Measurements from ENCODE around the gene KCNMA1.

Gene KCNMA1

DNA sequence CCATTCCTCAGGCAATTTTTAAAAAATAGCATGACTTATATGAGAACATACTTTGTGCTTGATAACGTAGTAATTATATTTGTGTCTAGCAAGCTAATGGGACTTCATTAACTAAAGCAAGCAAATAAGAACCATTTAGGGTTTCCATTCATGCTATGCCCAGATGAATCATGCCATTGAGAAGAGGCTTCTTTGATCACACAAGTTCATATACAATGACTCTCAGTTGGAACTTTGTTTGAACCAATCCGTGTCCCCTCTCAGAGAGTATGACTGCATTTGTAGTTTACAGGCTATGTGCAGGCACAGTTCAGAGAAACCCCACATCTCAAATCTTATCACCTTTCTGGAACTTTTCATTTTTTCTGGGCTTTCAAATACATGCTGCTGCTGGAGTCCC, 614.2 kb downstream of the KCNMA1 start:
- no peak for TF ChIP-seq ZNF274 (IDR thresholded peaks at IDR 0.05; ENCODE audit: low read depth, low read length)
- H3K4me3 ChIP-seq (ENCODE audit: low read length), result no peak overlapping the region

DNA sequence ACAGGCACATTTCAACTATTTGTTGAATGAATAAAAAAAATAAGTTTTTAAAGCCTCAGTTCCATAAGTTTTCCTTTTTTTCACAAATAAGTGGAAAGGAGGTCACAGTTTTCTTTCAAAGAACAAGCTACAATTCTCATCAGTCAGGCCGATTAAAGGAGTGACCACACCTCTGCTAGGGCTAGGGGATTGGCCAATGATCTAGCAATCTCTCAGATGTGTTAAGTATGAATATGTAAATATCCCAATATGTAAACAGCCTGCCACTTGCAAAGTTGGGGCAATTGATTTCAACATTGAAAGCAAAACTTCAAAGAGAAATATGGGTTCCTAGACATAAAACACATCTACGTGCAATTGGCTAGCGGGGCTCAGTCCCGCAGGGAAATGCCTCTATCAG, 614.9 kb downstream of the KCNMA1 start:
- no peak overlapping the region for H3K4me3 ChIP-seq (ENCODE audit: low read length)
- no peak for TF ChIP-seq ZNF274 (IDR thresholded peaks at IDR 0.05; ENCODE audit: low read depth, low read length)

DNA sequence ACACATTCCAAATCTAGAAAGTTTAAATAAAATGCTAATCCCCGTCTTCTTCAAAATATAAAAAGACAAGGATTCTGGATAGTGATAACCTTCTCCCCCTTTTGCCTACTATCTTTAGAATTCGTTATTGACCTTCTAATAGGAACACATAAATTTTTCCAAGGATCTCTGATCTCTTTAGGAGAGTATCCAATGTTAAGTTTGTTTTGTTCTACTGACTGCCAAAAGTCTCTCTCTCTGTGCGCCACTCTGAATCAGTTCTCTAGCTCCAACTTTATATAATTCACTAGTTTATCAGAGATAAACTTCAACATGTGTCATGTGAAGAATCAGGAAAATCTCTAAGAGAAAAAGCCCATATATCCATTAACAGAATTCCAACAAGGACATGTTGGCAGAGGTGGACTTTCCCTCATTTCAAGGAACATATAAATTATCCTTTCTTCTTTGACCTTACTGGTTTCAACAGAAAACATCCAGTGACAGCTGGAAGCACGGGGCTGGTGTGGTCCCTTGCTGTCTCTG, 615.6 kb downstream of the KCNMA1 start:
- no peak overlapping the region for H3K4me3 ChIP-seq (ENCODE audit: low read length)
- TF ChIP-seq ZNF274 (IDR thresholded peaks at IDR 0.05; ENCODE audit: low read depth, low read length), result no peak

DNA sequence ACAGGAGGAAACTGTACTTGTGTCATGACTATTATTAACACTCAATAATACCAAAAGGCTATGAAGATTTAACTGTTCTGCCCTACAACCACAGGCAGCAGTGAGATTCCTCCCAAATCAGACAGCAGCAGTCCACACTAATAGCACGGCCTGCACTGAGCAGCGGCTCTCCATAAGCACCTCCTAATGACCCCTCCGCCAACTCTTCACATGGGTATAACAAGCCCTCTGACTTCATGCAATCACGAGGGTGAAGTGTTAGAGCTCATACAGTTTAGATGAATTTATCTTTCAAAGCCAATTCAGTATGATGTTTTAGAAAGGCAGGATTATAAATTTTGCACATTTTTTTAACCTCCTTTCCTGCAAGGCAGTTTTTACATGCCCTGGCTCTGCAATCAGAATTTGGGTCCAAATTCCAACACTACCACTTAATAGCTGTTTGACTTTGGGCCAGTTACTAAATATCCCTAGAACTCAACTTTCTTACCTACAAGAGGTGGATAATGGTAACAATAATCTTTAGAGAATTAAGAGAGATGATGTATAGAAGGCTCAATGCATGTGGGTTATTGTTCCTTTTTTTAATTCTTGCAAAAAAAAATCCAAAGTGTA, 617.1 kb downstream of the KCNMA1 start:
- TF ChIP-seq ZNF274 (IDR thresholded peaks at IDR 0.05; ENCODE audit: low read depth, low read length), result no peak
- H3K4me3 ChIP-seq (ENCODE audit: low read length), result no peak overlapping the region

DNA sequence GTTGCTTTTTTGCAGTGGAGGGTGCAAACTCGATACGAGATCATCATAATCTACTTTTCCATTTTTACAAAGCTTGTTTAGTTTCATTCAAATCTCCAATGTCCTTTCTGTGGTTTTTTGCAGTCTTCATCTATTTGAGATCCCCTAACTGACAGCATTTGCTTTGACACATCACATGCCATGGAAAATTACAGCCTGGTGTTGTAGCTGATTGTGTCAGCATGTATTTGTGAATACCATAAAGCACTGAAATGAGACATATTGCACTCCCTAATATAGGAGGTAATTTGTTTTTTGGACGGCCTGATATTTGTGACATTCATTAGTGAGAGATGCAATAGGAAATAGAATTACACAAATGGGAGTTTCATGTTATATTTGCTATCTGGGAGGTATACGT, 620.8 kb downstream of the KCNMA1 start:
- no peak overlapping the region for H3K4me3 ChIP-seq (ENCODE audit: low read length)
- TF ChIP-seq ZNF274 (IDR thresholded peaks at IDR 0.05; ENCODE audit: low read depth, low read length), result no peak

DNA sequence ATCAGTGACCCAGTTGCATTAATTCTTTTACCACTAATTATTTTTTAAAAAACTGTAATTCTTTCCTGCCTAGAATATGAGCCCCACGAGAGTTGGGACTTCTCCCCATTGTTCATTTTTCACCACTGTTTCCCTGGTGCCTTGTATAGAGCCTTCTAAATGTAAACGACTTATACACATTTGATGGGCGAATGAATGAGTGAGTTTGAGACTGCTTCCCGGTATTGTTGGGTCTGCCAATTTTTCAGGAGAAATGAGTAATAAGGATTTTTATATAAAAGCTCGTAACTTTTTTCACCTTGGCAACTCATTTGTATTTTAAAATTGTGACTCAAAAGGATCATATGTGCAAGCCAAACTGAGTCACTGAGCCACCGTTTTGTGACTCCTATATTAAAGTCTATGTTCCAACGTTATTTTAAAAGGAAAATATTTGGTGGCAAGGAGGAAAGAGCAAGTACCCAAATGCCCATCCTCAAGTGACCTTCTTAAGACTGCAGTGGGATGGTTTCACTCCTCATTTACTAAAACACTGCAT, 621.3 kb downstream of the KCNMA1 start:
- no peak overlapping the region for H3K4me3 ChIP-seq (ENCODE audit: low read length)
- TF ChIP-seq ZNF274 (IDR thresholded peaks at IDR 0.05; ENCODE audit: low read depth, low read length), result no peak

DNA sequence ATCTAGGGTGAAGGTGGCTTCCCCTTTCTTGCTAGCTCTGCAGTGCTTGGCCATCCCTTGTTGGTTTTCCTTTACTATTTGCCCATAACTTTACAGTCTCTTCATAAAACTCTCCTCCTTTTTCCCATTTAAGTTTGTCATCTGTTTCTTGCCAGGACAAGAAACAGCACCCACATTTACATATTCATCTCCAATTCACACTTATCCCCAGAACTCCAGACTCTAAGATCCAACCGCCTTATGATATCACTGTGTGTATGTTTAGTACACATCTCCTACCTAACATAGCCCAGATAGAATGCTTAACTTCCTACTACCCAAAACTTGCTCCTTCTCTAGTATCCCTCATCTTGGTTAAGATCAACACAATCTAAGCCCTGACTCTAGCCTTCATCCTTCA, 622.2 kb downstream of the KCNMA1 start:
- TF ChIP-seq ZNF274 (IDR thresholded peaks at IDR 0.05; ENCODE audit: low read depth, low read length), result no peak

DNA sequence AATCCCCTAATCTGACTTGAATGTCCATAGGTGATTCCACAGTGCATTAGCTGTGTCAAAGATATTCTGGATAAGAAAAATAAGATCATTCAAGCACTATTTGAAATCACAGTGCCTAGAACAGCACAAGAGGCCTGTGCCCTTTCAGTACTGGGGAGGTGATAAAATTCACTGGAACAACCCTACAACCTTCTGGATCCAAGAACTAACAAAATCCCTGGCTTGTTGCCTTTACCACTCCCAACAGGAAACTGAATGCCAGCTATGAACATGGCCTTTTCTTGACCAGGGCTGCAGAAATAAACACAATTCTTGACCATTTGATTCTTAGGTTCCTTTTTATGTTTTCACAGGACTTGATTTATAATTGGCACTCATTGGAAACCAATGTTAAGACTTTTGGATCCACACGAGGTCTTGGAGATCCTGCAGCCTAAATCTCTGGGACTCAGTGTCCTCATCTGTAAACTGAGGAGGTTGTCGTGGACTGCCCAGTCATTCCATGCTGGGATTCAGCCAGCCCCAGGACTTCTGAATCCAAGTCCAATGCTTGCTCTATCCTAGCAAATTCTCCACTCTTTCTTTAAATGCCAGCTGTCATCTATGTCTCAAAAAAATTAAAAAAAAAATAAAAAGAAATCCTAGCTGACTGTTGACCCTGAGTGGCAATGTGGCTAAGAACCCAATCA, 624.7 kb downstream of the KCNMA1 start:
- H3K4me3 ChIP-seq (ENCODE audit: low read length), result no peak overlapping the region
- TF ChIP-seq ZNF274 (IDR thresholded peaks at IDR 0.05; ENCODE audit: low read depth, low read length), result no peak

More for the DNA sequence above, 622.2 kb downstream of the KCNMA1 start:
- no peak overlapping the region for H3K4me3 ChIP-seq (ENCODE audit: low read length)

DNA sequence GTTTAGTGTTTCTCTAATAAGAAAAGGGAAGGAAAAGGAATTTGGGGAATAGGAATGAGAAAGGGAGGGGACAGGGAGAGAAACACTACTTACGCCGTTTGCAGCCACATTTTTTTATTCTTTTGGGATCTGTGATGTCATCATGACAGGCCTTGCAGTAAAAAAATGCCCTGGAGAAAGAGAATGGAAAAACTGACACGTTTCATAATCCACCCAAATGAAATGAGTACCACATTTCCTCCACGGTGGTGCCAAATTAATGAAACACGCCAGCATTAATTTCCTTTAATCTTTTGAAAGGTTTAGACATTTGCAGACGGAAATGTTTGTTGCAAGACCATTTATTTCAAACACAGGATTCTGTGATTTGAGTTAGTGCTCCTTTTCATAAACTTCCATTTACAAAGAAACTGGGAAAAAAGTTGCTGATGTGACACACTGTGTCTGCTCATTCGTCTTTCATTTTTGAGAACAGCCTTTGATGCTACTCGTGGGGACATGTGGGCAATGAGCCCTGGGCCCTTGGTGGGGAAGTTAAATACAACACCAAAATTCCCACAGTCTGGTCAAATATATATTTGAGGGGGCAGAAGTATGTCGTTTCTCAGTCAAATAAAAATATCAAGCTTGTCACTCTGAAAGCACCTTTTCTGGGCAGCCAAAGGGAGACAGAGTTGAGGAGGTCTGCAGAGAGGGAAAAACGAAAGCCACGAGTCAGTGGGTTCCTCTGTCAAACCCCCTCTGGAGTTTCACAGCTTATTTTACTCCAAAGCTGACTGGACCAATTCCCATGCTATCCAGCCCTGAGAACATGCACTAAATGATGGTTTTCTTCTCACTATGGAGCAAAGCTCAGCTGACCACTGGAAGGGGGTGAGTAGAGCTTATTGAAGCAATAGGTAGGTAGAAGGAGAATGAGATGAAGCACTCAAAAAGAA, 625.5 kb downstream of the KCNMA1 start:
- no peak for TF ChIP-seq ZNF274 (IDR thresholded peaks at IDR 0.05; ENCODE audit: low read depth, low read length)
- no peak overlapping the region for H3K4me3 ChIP-seq (ENCODE audit: low read length)

DNA sequence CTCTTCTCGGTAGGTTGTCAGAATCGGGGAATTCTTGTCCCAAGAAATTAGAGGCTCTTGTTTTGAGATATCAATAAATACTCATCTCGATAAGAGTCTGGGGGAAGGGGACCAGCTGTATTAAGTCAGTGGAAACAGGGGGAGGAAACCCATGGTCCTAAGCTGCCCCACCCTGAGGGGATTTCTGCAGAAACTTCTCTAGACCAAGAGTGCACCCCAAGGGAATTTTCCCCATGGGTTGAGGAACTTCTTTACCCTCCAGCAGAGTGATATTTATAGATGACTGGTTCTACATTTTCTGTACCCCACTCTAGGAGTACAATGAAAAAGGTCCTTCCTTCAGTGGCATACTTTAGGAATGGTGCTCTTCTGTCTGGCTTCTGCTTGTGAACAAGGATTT, 627.2 kb downstream of the KCNMA1 start:
- H3K4me3 ChIP-seq (ENCODE audit: low read length), result no peak overlapping the region
- no peak for TF ChIP-seq ZNF274 (IDR thresholded peaks at IDR 0.05; ENCODE audit: low read depth, low read length)

DNA sequence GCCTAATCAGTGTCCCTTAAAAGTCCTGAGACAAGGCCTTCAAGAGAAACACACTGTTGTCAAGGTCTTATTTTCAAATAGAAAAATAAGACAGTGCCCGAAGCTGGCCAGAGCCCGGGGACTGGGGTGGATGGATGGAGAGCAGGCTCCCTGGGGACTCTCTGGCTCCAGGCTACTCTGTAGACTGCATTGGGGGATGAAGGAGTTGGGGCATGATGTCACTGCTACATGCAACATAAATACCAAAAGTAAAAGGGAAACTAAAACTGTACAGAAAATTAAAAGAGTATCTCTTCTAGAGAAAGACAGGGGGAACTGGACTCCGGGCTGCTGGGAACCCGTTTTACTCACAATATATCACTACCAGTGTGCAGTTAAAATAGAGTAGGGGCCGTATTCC, 629.8 kb downstream of the KCNMA1 start:
- no peak for TF ChIP-seq ZNF274 (IDR thresholded peaks at IDR 0.05; ENCODE audit: low read depth, low read length)
- H3K4me3 ChIP-seq (ENCODE audit: low read length), result no peak overlapping the region

DNA sequence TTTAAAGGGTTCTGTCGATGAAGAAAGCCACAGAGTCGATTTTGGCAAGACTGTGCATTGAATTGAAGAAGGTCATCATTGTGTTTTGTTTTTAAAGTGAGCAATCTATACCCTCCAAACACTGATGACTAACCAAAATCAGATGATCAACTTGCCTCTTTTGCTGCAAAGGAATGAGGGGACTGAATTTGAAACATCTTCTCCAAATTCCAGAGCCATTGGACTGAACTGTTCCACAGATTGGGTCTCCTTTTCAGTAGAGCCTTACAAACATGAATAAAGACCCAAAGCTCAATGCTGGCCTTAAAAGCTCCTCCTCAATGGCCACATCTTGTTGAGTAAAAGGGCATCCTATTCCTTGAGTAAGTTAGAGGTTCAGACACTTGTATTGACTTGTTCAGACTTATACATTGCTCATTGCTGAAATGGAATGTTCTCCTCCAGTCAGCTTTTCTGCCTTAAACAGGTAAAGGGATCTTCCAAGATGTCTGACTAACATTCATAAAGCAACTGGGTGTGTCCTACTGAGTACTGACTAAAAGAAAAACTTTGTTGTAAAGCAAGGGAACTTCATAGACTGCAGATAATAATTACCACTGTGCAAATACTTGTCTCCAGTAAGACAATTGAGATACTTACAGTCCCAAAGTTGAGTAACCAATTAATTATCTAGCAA, 630.6 kb downstream of the KCNMA1 start:
- no peak for TF ChIP-seq ZNF274 (IDR thresholded peaks at IDR 0.05; ENCODE audit: low read depth, low read length)
- H3K4me3 ChIP-seq (ENCODE audit: low read length), result no peak overlapping the region

DNA sequence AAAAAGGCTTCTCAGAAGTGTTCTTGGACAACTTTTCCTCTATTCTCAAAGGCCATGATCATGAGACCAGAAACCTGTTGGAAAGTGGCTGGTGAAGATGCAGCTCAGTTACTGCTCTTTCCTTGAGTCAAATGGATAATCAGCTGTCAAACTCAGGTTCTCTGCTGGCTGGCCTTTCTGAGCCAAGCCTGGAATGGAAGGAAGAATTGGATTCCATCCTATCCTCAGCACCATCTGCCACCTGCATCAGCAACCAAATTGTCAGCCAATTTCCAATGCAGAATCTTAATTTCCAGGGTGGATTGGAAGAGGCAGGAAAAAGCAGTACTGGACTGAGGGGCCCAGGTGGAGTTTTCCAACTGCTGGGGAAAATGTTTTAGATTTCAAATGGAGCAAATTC, 631.7 kb downstream of the KCNMA1 start:
- TF ChIP-seq ZNF274 (IDR thresholded peaks at IDR 0.05; ENCODE audit: low read depth, low read length), result no peak
- H3K4me3 ChIP-seq (ENCODE audit: low read length), result no peak overlapping the region
